Activated B cell treated with CpG ODN at 0.5 μM for 24 hours (primary cell): ENCODE measurements around the gene JARID2. TPM values are rescaled to one million over a fixed set of nuclear protein-coding genes. Genes with fewer than 3 reads are reported as not detected.
A peak's percentile ranks its signal among the peaks of the same experiment; 100 is the strongest.

Experiments used
- ATAC-seq: fragments of 200-7000 bp; cut with Tn5 transposase; one replicate; pipeline ENCODE4 v1.10.0; 2021; ENCODE audit warnings: low read depth, mild to moderate bottlenecking, moderate library complexity
- CTCF ChIA-PET: fragments of 350-600 bp; sonication (Branson Sonifier 250); formaldehyde crosslinking; loops from one replicate; lab custom pipeline; 2021; ENCODE audit warnings: antibody characterized with exemption; lab: Charles Lee
- POLR2A ChIA-PET: fragments of 350-600 bp; sonication (Branson Sonifier 250); formaldehyde crosslinking; loops from one replicate; lab custom pipeline; 2021; ENCODE audit warnings: antibody characterized with exemption; lab: Charles Lee
- DNase-seq: peaks from one replicate; pipeline ENCODE4 v3.0.0; 2022
- H3K27ac Mint-ChIP-seq: one replicate; pipeline ENCODE4 v1.8.0; 2020; ENCODE audit warnings: mixed read lengths
- H3K27me3 Mint-ChIP-seq: one replicate; pipeline ENCODE4 v1.8.0; 2021; ENCODE audit warnings: mixed read lengths
- H3K36me3 Mint-ChIP-seq: one replicate; pipeline ENCODE4 v1.8.0; 2021; ENCODE audit warnings: low read depth, mixed read lengths
- H3K4me1 Mint-ChIP-seq: one replicate; pipeline ENCODE4 v1.8.0; 2021; ENCODE audit warnings: mixed read lengths
- H3K4me3 Mint-ChIP-seq: one replicate; pipeline ENCODE4 v1.8.0; 2020; ENCODE audit warnings: mild to moderate bottlenecking, mixed read lengths
- H3K9me3 Mint-ChIP-seq: one replicate; pipeline ENCODE4 v1.8.0; 2020; ENCODE audit warnings: mixed read lengths
- intact Hi-C: fragments of 100-400 bp; cut with micrococcal nuclease; formaldehyde crosslinking; loops from one replicate; pipeline ENCODE4 v1.15.1; 2024
- total RNA-seq: library from RNA; stranded (reverse); gene quantifications from 2 replicates; pipeline ENCODE4 v1.2.3, GENCODE V29; 2022
- TF ChIP-seq, protein P1 (sequence below): fragments of 200-600 bp; IDR thresholded peaks from one replicate; pipeline ENCODE4 v1.8.0; 2022; ENCODE audit warnings: antibody characterized with exemption, mild to moderate bottlenecking

Gene JARID2
- total RNA-seq, 1 donor from 2014 or later = 28.5 TPM

DNA sequence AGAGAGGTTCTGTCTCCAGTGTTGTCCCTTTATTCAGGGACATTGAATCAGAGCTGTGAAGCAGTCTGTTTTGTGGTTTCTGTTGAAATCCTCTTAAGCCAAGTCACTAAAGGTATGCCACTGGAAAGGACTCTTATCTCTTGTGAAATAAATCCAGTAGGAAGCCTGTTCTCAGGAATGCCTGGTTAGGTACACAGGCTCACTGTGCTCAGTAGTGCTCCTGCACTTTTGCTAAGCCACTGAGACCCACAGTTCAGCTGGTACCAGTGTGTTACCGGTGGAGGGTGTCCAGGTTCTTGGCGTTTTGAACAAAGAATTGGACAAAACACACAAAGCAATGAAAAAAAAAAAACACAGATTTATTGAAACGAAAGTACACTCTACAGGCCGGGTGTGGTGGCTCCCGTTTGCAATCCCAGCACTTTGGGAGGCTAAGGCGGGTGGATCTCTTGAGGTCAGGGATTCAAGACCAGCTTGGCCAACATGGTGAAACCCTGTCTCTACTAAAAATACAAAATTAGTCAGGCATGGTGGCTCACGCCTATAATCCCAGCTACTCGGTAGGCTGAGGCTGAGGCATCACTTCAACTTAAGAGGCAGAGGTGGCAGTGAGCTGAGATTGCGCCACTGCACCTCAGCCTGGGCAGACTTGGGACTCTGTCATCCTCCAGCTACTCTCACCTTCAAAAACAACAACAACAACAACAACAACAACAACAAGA lies 186.1 kb downstream of the JARID2 start:
- intact Hi-C loops = no loop called here
- ChIA-PET POLR2A (no interaction called here), CTCF (interaction anchor here (0.9 to 1.6 kb wide), 2 partner anchors 9 to 10 kb away, joined by 3 to 4 read pairs; no protein-coding TSS in a partner anchor)
- Mint-ChIP-seq H3K9me3 (no peaks in the 10 kb centered on the region), H3K36me3 (peaks cover 6% of the 10 kb centered on the region), H3K4me1 (peaks cover 92% of the 10 kb centered on the region), H3K27me3 (no peaks in the 10 kb centered on the region), H3K27ac (peak overlapping the region; percentile 46), H3K4me3 (no peak overlapping the region)
- TF ChIP-seq, protein P1, sequence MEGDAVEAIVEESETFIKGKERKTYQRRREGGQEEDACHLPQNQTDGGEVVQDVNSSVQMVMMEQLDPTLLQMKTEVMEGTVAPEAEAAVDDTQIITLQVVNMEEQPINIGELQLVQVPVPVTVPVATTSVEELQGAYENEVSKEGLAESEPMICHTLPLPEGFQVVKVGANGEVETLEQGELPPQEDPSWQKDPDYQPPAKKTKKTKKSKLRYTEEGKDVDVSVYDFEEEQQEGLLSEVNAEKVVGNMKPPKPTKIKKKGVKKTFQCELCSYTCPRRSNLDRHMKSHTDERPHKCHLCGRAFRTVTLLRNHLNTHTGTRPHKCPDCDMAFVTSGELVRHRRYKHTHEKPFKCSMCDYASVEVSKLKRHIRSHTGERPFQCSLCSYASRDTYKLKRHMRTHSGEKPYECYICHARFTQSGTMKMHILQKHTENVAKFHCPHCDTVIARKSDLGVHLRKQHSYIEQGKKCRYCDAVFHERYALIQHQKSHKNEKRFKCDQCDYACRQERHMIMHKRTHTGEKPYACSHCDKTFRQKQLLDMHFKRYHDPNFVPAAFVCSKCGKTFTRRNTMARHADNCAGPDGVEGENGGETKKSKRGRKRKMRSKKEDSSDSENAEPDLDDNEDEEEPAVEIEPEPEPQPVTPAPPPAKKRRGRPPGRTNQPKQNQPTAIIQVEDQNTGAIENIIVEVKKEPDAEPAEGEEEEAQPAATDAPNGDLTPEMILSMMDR = no peak
- no peak for DNase-seq
- ATAC-seq = no peak

DNA sequence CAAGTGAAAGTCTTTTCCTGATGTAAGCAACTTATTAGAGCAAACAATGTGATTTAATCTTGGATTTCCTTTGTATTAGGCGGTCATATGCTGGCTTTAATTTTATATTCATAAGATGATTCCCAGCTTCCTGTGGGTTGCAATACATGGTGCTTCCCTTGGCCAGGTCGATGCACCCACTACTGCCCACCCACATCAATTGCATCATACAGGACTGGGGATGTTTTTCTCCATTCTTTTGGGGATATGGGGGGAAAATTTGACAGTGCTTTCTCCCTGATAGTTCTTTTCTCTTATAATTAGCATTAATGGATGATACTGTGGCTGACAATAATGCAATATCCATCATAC lies 187.6 kb downstream of the JARID2 start:
- ATAC-seq (no peak), DNase-seq (no peak)
- H3K4me1 Mint-ChIP-seq = peaks cover 93% of the 10 kb centered on the region
- H3K27me3 Mint-ChIP-seq = no peaks in the 10 kb centered on the region
- intact Hi-C loops = no loop called here
- H3K4me3 Mint-ChIP-seq = no peak overlapping the region
- ChIA-PET POLR2A (interaction anchor here (0.6 kb wide), 1 partner anchor 1301 kb away, joined by 5 read pairs; no protein-coding TSS in a partner anchor), CTCF (no interaction called here)
- H3K27ac Mint-ChIP-seq = no peak overlapping the region
- no peaks in the 10 kb centered on the region for H3K9me3 Mint-ChIP-seq
- H3K36me3 Mint-ChIP-seq = peaks cover 4% of the 10 kb centered on the region
- TF ChIP-seq, protein P1 = no peak

DNA sequence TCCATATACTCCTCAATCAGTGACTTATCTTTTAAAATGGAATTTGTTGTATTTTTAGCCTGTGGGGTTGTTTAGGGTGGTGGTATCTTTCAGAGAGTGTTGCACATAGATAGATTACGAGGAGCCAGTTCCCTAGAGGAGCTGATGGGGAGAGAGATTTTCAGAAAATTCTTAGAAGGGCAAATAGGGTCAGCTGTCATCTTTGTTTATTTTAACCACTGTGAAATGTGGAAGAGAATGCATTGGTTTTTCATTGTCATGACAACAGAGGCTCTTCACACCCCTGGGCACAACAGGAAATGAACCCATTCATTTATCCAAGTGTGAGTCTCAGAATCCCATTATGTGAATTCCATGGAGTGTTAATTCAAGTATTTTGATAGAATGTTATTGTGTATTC lies 188.4 kb downstream of the JARID2 start:
- Mint-ChIP-seq H3K27me3 (no peaks in the 10 kb centered on the region), H3K27ac (peak overlapping the region; percentile 25), H3K4me3 (no peak overlapping the region), H3K36me3 (peaks cover 4% of the 10 kb centered on the region), H3K4me1 (peaks cover 94% of the 10 kb centered on the region), H3K9me3 (no peaks in the 10 kb centered on the region)
- POLR2A ChIA-PET = interaction anchor here (1.1 kb wide), 1 partner anchor 12 kb away, joined by 5 read pairs; no protein-coding TSS in a partner anchor
- DNase-seq = no peak
- TF ChIP-seq, protein P1 = no peak
- no peak for ATAC-seq
- CTCF ChIA-PET = interaction anchor here (0.9 to 1.9 kb wide), 3 partner anchors 10 to 13 kb away, joined by 3 to 5 read pairs (median 3); no protein-coding TSS in a partner anchor
- intact Hi-C loops = no loop called here

DNA sequence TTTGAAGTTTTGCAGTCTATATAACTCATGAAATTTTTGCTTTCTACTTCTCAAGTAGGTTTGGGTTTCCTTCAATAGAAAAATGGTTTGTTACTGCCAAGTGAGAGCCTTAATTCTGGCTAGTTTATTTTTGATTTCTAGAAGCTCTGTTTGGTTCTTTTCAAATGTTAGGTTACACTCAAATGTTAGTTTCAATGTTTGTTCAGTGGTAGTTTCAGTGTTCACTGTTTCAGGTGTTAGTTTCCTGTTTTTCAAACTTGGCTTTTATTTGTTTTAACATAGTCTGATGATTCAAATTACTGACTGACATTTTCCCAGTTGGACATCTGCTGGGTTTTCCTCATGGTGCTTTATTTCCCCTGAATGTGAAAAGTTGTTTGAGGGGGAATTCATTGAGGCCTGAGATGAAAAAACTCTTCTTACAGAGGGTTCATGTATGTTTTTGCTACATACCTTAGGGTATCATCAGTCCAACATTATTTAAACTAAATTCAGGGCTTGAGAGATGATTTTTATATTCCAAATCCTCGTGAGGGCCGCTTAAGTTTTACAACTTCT lies 189.0 kb downstream of the JARID2 start:
- ChIA-PET POLR2A (interaction anchor here (1.1 kb wide), 1 partner anchor 13 kb away, joined by 5 read pairs; no protein-coding TSS in a partner anchor), CTCF (interaction anchor here (0.9 to 1.9 kb wide), 4 partner anchors 9 to 1315 kb away, joined by 3 to 5 read pairs (median 3); no protein-coding TSS in a partner anchor)
- H3K4me3 Mint-ChIP-seq = no peak overlapping the region
- DNase-seq (no peak), ATAC-seq (no peak)
- intact Hi-C loops = loop anchor here (5.0 kb wide), 1 partner anchor 33 kb away; no protein-coding TSS in a partner anchor
- peaks cover 94% of the 10 kb centered on the region for H3K4me1 Mint-ChIP-seq
- no peaks in the 10 kb centered on the region for H3K27me3 Mint-ChIP-seq
- no peak overlapping the region for H3K27ac Mint-ChIP-seq
- H3K36me3 Mint-ChIP-seq = peaks cover 4% of the 10 kb centered on the region
- no peaks in the 10 kb centered on the region for H3K9me3 Mint-ChIP-seq
- TF ChIP-seq, protein P1 = no peak

DNA sequence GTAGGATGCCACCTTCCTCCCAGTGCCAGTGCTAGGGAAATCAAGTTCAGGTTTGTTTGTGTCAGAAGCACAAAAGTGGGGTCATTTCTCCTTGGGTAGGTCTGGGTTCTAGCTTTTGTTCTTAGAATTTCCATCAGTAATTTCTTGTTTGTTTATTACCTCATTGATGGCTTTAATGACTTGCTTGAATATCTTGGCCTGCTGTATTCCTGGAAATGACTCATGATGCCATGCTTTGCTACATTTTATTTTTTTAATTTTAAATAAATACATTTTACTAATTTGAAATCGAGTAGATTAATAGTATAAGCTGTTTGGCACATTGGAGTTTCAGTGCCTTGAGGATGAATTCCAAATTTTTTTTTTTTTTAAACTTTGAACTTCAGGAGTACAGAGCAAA lies 189.6 kb downstream of the JARID2 start:
- ATAC-seq (no peak), DNase-seq (no peak)
- Mint-ChIP-seq H3K4me1 (peaks cover 94% of the 10 kb centered on the region), H3K36me3 (peaks cover 4% of the 10 kb centered on the region), H3K27ac (no peak overlapping the region), H3K27me3 (no peaks in the 10 kb centered on the region), H3K9me3 (no peaks in the 10 kb centered on the region), H3K4me3 (no peak overlapping the region)
- ChIA-PET CTCF (interaction anchor here (1.0 to 1.9 kb wide), 2 partner anchors 9 to 1315 kb away, joined by 3 to 5 read pairs; no protein-coding TSS in a partner anchor), POLR2A (interaction anchor here (1.3 kb wide), 1 partner anchor 14 kb away, joined by 4 read pairs; no protein-coding TSS in a partner anchor)
- intact Hi-C loops = loop anchor here (5.0 kb wide), 1 partner anchor 33 kb away; no protein-coding TSS in a partner anchor
- TF ChIP-seq, protein P1 = no peak
